ENCODE results near the gene FAM111B.
A peak's percentile ranks its signal among the peaks of the same experiment; 100 is the strongest.
"Not testable (repeated sequence)": the region's sequence is repeated elsewhere in the genome, so short reads cannot be mapped to it uniquely, and the experiment has no call there.

Gene FAM111B

DNA sequence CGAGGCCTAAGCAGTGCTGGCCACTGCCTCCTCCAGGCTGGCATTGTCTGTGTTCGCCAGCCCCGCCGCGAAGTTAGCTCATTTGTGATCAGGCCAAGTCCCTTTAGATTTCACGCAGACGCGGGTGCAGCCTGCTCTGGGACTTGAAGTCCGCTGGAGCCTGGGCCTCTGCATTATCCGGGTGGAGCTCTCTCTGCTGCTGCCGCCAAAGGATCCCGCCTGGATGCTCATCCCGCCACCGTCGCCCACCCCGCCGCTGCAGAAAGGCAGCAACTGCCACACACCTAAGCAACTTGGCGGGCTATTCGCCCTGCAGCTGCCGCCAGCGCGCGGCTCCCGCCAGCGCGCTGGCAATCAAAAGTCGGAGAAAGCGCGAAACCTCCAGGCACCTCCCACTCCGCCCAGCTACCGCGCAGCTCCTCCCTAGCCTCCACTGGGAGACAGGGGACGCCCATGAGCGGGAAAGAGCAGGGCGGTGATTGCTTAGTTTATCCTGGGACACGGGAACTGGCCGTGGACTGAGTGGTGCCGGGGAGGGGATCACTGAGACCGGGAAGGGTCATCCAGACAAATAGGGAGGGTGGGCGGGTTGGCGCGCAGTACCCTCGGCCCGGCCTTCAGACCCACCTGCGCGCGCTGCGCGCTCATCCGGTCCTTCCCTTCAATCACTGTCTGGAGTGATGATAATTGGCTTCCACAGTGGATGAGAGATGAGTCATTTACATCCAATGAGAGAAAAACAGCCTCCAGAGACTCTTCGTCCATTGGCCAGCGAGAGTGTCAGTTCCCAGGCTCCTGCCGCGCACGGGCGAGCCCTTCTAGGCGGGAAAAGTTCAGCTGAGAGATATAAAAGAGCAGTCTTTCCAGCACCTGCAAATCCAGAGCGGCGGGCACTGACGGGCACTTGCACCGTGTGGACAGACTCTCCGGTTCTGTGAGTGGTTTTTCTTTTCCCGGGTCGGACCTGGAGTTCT is at the start of gene FAM111B:
TSS of gene FAM111B (plus strand) at position 875 of the 974 bp plus-strand sequence. CDS start 2,389 bp downstream, outside the sequence.
- DNase-seq (ENCODE audit: low spot score): peak; percentile 97

DNA sequence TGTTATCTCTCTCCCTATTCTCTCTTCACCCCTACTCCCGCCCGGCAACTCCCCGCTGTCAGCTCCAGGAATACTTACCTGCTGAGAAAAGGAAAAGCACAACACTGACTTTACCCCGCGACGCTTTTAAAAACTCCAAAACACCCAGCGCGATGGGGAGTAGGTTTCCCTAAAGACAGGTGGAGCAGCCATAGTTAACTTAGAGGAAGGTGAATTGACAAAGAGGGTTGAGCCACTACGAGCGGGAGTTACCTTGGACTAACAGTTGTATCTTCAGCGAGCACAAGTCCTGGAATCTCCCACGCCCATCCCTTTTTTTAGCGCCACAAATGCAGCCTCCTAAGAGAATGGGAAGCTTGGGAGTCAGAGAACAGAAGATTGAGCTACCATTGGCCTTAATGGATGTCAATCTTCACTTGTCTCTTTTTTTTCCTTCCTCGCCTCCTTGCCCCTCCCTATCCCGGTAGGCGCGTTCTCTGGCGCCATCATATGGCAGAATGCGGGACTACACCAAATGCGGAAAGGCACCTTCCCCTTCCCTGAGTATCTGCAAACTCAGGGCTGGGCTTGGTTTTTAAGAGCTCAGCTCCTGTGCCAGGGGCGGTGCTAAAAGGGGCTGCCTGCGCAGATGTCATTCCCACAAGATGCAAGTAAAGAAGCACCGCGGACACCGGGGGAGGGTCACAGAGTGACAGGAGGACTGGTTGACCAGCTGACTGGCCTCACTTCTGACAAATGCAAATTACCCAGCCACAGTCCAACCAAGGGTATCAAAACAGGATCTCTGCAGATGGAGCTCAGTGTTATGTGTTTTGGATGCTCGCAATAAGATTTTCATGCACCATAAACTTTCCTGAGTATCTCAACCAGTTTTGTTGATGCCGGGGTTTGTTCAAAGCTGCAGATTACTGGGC is 48.7 kb upstream of the FAM111B start:
- peak; percentile 84 for DNase-seq (ENCODE audit: low spot score)

- DNase-seq (ENCODE audit: low spot score): not testable (repeated sequence)
Observed at GRCh38 chr11:59060096-59060495, 46.9 kb upstream of the FAM111B start.

DNA sequence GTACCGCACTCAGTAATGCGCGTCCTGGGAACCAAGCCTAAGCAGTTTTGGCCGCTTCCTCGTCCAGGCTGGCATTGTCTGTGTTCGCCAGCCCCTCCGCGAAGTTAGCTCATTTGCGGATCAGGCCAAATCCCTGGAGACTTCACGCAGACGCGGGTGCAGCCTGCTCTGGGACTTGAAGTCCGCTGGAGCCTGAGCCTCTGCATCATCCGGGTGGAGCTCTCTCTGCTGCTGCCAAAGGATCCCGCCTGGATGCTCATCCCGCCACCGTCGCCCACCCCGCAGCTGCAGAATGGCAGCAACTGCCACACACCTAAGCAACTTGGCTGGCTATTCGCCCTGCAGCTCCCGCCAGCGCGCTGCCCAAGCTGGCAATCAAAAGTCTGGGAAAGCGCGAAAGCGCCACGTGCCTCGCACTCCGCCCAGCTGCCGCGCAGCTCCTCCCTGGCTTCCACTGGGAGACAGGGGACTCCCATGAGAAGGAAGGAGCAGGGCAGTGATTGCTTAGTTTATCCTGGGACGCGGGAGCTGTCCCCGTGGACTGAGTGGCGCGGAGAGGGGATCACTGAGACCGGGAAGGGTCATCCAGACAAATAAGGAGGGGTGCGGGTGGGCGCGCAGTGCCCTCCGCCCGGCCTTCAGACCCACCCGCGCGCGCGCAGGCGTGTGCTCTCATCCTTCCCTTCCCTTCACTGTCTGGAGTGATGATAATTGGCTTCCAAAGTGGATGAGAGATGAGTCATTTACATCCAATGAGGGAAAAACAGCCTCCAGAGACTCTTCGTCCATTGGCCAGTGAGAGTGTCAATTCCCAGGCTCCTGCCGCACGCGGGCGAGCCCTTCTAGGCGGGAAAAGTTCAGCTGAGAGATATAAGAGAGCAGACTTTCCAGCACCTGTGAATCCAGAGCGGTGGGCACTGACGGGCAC is 44.2 kb upstream of the FAM111B start:
- no peak for DNase-seq (ENCODE audit: low spot score)

DNA sequence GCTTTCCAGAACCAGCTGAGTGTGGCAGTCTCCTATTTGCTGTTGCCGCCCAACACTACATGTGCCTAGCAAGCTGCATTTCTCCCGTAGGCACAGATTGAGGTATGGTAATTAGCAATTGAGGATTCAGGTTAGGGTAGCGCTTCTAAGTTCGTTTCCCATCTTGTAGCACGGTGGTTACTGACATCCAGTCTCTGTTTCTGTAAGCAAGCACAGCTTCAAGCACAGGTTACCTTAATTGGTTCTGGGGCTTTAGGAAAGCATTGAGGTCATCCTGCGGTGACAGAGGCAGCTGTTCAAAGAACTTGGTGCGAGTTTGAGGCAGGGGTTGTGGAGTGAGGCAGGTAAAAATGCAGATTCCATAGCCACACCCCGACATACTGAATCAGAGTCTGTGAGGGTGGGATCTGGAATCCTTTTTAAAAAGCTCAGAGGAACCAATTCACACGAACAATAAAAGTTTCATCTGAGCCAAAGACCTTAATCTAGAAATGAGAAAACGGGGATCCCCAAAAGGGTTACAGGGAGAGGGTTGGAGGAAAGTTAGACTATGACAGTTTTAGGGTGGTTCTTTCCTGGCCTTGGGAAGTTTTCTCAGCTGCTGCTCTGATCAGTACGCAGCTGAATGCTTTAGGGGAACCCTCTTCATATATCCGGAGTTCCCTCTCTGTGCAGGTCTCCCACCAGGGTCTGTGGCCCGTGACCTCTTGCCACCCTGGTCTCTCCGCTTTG is 42.9 kb upstream of the FAM111B start:
- DNase-seq (ENCODE audit: low spot score): not testable (repeated sequence)

GRCh38 chr11:59069087-59069486 is 38.0 kb upstream of the FAM111B start:
- no peak for DNase-seq (ENCODE audit: low spot score)

DNA sequence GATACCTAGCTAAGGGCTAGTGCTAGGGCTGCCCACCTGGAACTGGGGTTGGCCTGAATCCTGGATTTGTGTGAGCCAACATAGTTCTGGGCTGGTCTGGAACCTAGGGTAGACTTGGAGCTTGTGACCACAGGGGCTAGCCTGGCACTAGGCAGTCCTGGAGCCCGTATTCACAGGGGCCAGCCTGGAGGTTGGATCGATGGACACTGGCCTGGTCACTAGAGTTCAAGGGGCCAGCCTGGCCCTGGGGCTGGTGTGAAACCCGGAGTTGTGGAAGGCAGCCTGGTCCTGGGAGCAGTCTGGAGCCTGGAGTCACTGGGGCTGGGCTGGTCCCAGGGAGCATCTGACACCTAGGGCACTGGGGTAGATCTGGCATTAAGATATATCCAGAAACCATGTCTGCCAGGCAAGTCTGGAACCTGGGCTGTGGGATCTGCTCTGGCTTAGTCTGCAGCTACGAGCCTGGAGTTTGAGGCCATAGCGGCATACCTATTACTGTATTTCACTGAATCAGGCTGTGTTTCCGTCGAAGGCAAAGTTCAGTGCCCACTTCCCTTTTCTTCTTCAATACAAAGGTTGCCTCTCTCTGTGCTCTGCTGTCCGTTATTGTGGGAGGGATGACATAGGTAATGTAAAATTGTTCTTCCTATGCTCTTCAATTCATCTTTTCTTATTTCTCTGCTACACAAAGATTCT is 30.0 kb upstream of the FAM111B start:
- DNase-seq (ENCODE audit: low spot score): no peak

DNA sequence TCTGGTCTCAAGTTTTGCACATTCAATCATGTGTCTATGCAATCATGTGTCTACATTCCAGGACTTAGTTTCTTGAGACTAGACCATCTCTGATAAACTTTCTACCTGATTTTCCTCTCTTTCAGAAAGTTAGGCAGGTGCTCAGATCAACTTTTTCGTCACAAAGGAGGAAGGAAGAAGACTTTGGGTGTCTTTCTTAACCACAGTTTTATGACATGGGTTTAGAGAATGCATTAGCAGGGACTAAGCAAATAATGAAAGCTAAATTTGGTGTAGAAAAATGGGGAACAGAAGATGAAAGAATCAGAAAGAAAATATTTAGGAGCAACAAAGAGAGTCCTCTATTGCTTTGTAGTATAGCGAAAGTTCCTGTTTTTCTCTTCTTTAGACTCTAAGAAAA is 28.6 kb upstream of the FAM111B start:
- no peak for DNase-seq (ENCODE audit: low spot score)

DNA sequence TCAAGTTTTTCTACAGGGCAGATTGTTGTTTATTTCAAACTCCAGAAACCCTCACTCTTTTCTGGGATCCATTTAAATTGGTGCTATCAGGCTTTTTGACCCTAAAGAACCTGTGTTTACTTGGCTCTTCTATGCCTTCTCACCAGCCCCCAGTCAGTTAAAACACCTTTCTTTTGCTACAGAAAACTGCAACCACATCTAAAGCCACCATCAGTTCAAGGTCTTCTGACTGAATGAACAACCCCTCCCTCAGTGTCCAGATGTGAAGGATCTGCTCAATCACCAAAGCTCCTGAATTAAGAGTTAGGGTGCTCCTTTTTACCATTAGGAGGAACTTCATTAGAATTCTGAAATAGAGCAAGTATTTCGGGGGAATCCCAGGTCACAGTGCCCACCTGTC is 28.0 kb upstream of the FAM111B start:
- no peak for DNase-seq (ENCODE audit: low spot score)

- not testable (repeated sequence) for DNase-seq (ENCODE audit: low spot score)
Observed at GRCh38 chr11:59080421-59080820, 26.6 kb upstream of the FAM111B start.

DNA sequence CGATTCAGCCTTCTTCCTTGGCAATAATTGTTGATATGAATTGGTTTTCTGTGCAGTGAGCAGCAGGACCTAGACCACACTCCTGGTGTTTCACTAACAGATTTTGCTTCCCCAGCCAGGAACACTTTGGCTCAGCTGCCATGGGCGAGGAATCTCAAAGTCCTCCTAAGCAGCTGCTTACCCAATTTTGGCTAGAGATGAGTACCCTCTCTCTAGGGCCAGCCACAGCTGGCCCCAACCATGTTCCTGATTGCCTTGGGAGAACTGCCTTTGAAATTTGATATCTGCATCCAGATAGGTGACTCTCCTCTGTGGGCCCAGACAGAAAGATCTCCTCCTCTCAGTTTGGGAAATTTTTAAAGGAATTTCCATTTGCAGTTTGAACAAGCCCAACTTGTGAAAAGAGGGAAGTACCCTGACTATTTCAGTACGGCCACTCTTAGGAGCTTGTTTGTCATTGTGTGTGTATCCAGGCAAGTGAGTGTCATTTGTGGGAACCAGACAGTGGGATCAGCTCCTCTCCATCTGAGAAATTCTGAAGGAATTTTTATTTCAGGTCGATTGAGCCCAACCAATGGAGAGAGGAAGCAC is 25.5 kb upstream of the FAM111B start:
- not testable (repeated sequence) for DNase-seq (ENCODE audit: low spot score)

- not testable (repeated sequence) for DNase-seq (ENCODE audit: low spot score)
Observed at GRCh38 chr11:59086007-59086406, 21.0 kb upstream of the FAM111B start, which contains the start of gene GLYATL1B. GLYATL1B (plus strand) TSS chr11:59086307; CDS start chr11:59086307, 0 bp downstream.

DNA sequence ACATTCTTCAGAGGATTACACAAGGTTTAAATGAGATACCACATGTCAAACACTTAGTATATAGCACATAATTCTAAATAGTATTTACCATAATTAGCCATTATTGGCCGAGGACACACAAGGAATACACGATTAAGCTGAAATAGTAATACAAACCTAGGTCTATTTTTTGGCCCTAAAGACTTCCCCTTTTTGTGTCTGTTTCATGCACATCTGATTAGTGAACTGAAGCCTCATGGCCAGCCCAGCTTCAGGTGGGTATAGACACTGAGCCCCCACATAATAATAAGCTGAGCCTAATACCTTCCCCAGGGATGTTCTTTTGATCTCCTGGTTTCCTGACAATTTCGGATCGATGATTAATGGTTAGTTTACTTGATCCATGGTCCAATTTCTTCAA is 18.9 kb upstream of the FAM111B start:
- no peak for DNase-seq (ENCODE audit: low spot score)

DNA sequence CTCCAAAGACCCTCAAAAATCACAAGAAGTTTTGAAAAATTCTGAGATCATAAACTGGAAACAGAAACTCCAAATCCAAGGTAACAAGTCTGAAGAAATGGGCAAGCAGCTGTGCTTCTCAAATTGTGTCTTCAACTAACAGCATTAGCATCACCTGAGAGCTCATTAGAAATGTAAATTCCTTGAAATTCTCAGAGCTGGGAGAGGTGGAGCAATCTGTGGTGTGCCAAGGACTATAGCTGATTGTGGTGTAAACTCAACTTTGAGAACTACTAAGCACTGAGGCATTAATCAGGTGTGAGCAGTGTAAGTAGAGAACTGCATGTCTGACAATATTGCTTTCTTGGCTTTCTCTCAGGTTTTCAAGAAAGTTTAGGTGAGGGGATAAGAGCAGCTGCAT is 13.5 kb upstream of the FAM111B start:
- DNase-seq (ENCODE audit: low spot score): not testable (repeated sequence)

GRCh38 chr11:59095225-59095624 is 11.8 kb upstream of the FAM111B start:
- not testable (repeated sequence) for DNase-seq (ENCODE audit: low spot score)

DNA sequence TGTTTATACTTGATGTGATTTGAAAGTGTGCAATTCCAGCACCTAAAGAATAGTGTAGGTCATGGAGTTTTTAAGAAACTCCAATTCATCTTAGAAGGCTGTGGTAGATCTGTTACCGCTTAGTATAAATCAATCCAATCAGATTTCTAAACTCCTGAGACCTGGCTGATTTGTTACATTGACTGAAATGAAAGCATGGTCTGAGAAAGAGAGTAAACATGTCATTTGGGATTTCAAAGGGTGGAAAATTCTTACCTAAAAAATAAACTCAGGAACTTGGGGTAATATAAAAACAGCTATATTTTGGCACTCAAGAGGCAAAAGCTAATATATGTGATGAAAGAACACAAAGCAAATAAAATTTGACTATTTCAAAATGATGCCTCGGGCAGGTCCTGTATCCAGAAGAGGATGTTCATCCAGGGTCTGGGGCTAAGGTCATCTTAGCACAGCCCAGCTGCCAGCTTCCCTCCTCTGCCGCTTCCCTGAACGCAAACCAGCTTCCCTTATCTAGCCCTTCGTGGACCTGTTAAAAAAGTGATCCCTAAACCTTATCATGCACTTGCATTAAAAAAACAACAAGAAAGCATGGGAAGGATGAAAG is 11.0 kb upstream of the FAM111B start:
- DNase-seq (ENCODE audit: low spot score): not testable (repeated sequence)

DNA sequence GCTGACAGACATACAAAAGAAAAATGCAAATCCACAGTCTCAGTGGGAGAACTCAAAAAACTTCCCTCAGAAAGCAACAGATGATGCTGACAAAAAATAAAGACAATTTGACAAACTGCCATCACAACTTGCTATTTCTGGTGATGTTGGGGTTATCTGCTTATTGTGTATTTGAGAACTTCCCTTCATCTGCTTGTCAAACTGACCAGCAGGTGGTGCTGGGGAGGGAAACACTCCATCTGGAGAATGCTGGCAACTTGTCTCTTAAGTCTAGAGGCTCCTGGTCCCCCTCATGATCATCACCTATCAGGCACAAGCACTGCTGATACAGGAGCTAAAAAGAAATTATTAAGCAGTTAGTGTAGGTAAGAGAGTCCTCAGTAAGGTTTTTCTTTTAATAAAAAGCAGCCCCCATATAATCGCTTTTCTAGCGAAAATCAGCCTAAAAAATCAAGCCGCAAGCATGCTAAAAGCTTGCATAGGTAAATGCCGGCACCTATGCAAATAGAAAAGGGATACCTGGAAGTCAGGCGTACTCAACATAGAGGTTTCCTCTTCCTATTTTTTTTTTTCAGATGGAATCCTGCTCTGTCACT is 9.8 kb upstream of the FAM111B start:
- peak; percentile 51 for DNase-seq (ENCODE audit: low spot score)

DNA sequence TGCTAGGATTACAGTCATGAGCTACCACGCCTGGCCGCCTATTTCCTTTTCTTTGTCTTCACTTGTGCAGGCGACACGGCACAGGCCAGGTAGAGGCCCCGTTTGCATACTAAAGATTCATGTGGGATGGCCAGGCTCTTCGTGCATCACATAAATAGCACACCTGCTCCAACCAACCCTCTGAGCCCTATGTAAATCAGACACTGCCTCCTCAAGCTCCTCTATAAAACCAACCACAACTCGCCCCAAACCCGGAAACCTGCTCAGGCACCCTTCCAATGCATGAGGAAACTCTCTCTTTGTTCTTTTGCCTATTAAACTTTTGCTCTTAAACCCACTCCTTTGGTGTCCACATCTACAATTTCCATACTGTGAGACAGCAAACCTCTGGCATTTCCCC is 9.1 kb upstream of the FAM111B start:
- DNase-seq (ENCODE audit: low spot score): not testable (repeated sequence)
